Liver (tissue), 9 donors: ENCODE data around the gene FSCN2. TPM values are rescaled to one million over a fixed set of nuclear protein-coding genes. Genes with fewer than 3 reads are reported as not detected.

Source experiments
- DNase-seq: peaks from one replicate; pipeline ENCODE4 v3.0.0-alpha.2; 2017; ENCODE audit warnings: low spot score
- H3K27ac ChIP-seq, 2 donors: one replicate each; pipeline ENCODE4 v1.7.0; 2013; ENCODE audit warnings: inconsistent platforms in 2 of 2, low read length in 2 of 2, control low read depth in 1 of 2, low read depth in 1 of 2, mild to moderate bottlenecking in 1 of 2
- H3K27me3 ChIP-seq, 4 donors: one replicate each; pipeline versions ENCODE4 v1.6.1 to v1.7.0; 2013; ENCODE audit warnings: low read length in 3 of 4, inconsistent platforms in 1 of 4, mild to moderate bottlenecking in 1 of 4, moderate library complexity in 1 of 4; ENCODE audit not compliant: control insufficient read depth in 4 of 4, insufficient read depth in 4 of 4
- H3K36me3 ChIP-seq, 4 donors: one replicate each; pipeline versions ENCODE4 v1.6.1 to v1.7.0; 2013; ENCODE audit warnings: low read length in 3 of 4, mild to moderate bottlenecking in 3 of 4, low read depth in 1 of 4, moderate library complexity in 1 of 4; ENCODE audit not compliant: control insufficient read depth in 4 of 4, insufficient read depth in 3 of 4
- H3K4me1 ChIP-seq, 4 donors: one replicate each; pipeline versions ENCODE4 v1.6.1 to v1.7.0; 2013; ENCODE audit warnings: low read length in 3 of 4, mild to moderate bottlenecking in 3 of 4, moderate library complexity in 1 of 4; ENCODE audit not compliant: control insufficient read depth in 4 of 4, insufficient read depth in 4 of 4
- H3K4me3 ChIP-seq, 3 donors: one replicate each; pipeline versions ENCODE4 v1.6.1 to v1.7.0; 2013; ENCODE audit warnings: low read length in 3 of 3, control low read depth in 1 of 3, low read depth in 1 of 3, mild to moderate bottlenecking in 1 of 3
- H3K9ac ChIP-seq, 2 donors: one replicate each; pipeline ENCODE4 v1.7.0; 2013; ENCODE audit warnings: low read length in 2 of 2, mild to moderate bottlenecking in 2 of 2, moderate library complexity in 2 of 2, control low read depth in 1 of 2, low read depth in 1 of 2
- H3K9me3 ChIP-seq, 4 donors: one replicate each; pipeline versions ENCODE4 v1.6.1 to v1.7.0; 2013; ENCODE audit warnings: low read length in 3 of 4; ENCODE audit not compliant: control insufficient read depth in 4 of 4
- EGR1 ChIP-seq, 2 donors: IDR thresholded peaks; 2 replicates each; pipeline ENCODE4 v1.6.1; 2016 to 2018; ENCODE audit warnings: antibody characterized with exemption in 2 of 2, low read depth in 2 of 2
- FOXA1 ChIP-seq: IDR thresholded peaks from 2 replicates; pipeline ENCODE4 v1.6.1; 2016; ENCODE audit warnings: antibody characterized with exemption
- FOXA2 ChIP-seq: IDR thresholded peaks from 2 replicates; pipeline ENCODE4 v1.6.1; 2016; ENCODE audit warnings: antibody characterized with exemption
- GABPA ChIP-seq, 2 donors: IDR thresholded peaks in 1 of 2; conservative IDR thresholded peaks in 1 of 2; 2 replicates each; pipeline ENCODE4 v1.6.1; 2016; ENCODE audit warnings: antibody characterized with exemption in 2 of 2, mild to moderate bottlenecking in 1 of 2, moderate library complexity in 1 of 2
- HNF4A ChIP-seq, 2 donors: conservative IDR thresholded peaks; 2 replicates each; pipeline ENCODE4 v1.6.1; 2016; ENCODE audit warnings: antibody characterized with exemption in 2 of 2, mild to moderate bottlenecking in 2 of 2
- HNF4G ChIP-seq: IDR thresholded peaks from 2 replicates; pipeline ENCODE4 v1.6.1; 2016; ENCODE audit warnings: antibody characterized with exemption
- JUND ChIP-seq, 2 donors: IDR thresholded peaks; 2 replicates each; pipeline ENCODE4 v1.6.1; 2016; ENCODE audit warnings: antibody characterized with exemption in 2 of 2
- NR2F2 ChIP-seq: IDR thresholded peaks from 2 replicates; pipeline ENCODE4 v1.6.1; 2016; ENCODE audit warnings: antibody characterized with exemption
- RAD21 ChIP-seq, 2 donors: IDR thresholded peaks; 2 replicates each; pipeline ENCODE4 v1.6.1; 2016; ENCODE audit warnings: antibody characterized with exemption in 2 of 2, mild to moderate bottlenecking in 2 of 2
- RXRA ChIP-seq, 2 donors: IDR thresholded peaks; 2 replicates each; pipeline ENCODE4 v1.6.1; 2017 to 2018; ENCODE audit warnings: antibody characterized with exemption in 2 of 2, mild to moderate bottlenecking in 1 of 2
- SP1 ChIP-seq: IDR thresholded peaks from 2 replicates; pipeline ENCODE4 v1.6.1; 2018; ENCODE audit warnings: antibody characterized with exemption, mild to moderate bottlenecking
- TAF1 ChIP-seq: conservative IDR thresholded peaks from 2 replicates; pipeline ENCODE4 v1.6.1; 2016; ENCODE audit warnings: antibody characterized with exemption, mild to moderate bottlenecking
- YY1 ChIP-seq: IDR thresholded peaks from 2 replicates; pipeline ENCODE4 v1.6.1; 2016; ENCODE audit warnings: antibody characterized with exemption, mild to moderate bottlenecking
- WGBS: extraction: QIAGEN DNeasy Blood & Tissue Kit; methylation state at CpG from one replicate; pipeline ENCODE4 v1.1.7; 2013; 5-methylcytosine and 5-hydroxymethylcytosine counted together
- polyA plus RNA-seq, 2 donors: library from polyadenylated mRNA; stranded (reverse) in 1 of 2; unstranded in 1 of 2; fragments of 200-250 nt in 1 of 2; fragments of >200 nt in 1 of 2; fragmentation: Nextera tagmentation in 1 of 2; extraction: Ambion mirVana in 1 of 2; gene quantifications; one replicate each; pipeline versions ENCODE4 v1.2.1 to v1.2.3, GENCODE V29; 2013 to 2015
- total RNA-seq, 2 donors: library from RNA; depleted of rRNA; stranded (reverse); fragments of >200 nt; gene quantifications; one replicate each; pipeline ENCODE4 v1.2.3, GENCODE V29; 2014
- TF ChIP-seq, protein P1 (sequence below): IDR thresholded peaks from 2 replicates; pipeline ENCODE4 v1.6.1; 2016; ENCODE audit warnings: antibody characterized with exemption, mild to moderate bottlenecking
- TF ChIP-seq, protein P2 (sequence below): IDR thresholded peaks from 2 replicates; pipeline ENCODE4 v1.6.1; 2016; ENCODE audit warnings: antibody characterized with exemption
- TF ChIP-seq, protein P3 (sequence below): fragments of 150-350 bp; IDR thresholded peaks from 2 replicates; pipeline ENCODE4 v1.5.1; 2017; ENCODE audit warnings: improper control_type of control experiment, low read depth, low read length; ENCODE audit not compliant: missing input control
- TF ChIP-seq, protein P4 (sequence below): IDR thresholded peaks from 2 replicates; pipeline ENCODE4 v1.6.1; 2016; ENCODE audit warnings: antibody characterized with exemption
- TF ChIP-seq, protein P5 (sequence below): IDR thresholded peaks from 2 replicates; pipeline ENCODE4 v1.6.1; 2016; ENCODE audit warnings: antibody characterized with exemption
- donor health status: healthy.
- donor health status: healthy.
- donor health status: healthy.
- donor health status: healthy.
- donor health status: healthy.

Gene FSCN2
- total and polyA plus RNA-seq, 4 donors: 0.09 to 0.42 TPM; not detected in 2

DNA sequence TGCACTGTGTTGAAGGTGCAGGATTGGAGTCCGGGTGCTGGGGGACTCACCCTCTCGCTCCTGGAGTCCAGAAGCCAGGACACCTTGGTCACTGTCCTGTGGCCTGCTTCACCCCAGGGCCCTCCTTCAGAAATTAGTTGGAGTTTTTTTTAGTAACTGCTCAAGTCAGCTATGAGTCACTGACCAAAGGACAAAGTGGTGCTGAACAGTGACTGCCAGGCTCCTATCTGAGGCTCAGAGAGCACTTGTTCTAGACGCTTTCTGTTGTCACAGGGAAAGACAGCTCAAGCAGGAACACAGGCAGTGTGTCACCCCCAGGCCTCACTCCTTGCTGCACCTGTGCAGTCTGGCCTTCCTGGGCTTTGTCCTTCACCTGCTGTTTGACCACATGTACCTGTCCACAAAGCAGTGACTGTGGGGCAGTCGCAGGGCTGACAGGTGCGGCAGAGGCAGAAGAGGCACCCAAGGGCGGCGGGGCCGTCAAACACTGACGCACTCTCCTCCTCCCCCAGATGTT, 28.1 kb downstream of the FSCN2 start:
- TF ChIP-seq HNF4A (conservative IDR thresholded peaks at IDR 0.05): no peak
- TF ChIP-seq, protein P1, sequence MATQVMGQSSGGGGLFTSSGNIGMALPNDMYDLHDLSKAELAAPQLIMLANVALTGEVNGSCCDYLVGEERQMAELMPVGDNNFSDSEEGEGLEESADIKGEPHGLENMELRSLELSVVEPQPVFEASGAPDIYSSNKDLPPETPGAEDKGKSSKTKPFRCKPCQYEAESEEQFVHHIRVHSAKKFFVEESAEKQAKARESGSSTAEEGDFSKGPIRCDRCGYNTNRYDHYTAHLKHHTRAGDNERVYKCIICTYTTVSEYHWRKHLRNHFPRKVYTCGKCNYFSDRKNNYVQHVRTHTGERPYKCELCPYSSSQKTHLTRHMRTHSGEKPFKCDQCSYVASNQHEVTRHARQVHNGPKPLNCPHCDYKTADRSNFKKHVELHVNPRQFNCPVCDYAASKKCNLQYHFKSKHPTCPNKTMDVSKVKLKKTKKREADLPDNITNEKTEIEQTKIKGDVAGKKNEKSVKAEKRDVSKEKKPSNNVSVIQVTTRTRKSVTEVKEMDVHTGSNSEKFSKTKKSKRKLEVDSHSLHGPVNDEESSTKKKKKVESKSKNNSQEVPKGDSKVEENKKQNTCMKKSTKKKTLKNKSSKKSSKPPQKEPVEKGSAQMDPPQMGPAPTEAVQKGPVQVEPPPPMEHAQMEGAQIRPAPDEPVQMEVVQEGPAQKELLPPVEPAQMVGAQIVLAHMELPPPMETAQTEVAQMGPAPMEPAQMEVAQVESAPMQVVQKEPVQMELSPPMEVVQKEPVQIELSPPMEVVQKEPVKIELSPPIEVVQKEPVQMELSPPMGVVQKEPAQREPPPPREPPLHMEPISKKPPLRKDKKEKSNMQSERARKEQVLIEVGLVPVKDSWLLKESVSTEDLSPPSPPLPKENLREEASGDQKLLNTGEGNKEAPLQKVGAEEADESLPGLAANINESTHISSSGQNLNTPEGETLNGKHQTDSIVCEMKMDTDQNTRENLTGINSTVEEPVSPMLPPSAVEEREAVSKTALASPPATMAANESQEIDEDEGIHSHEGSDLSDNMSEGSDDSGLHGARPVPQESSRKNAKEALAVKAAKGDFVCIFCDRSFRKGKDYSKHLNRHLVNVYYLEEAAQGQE: no peak
- TF ChIP-seq, protein P2, sequence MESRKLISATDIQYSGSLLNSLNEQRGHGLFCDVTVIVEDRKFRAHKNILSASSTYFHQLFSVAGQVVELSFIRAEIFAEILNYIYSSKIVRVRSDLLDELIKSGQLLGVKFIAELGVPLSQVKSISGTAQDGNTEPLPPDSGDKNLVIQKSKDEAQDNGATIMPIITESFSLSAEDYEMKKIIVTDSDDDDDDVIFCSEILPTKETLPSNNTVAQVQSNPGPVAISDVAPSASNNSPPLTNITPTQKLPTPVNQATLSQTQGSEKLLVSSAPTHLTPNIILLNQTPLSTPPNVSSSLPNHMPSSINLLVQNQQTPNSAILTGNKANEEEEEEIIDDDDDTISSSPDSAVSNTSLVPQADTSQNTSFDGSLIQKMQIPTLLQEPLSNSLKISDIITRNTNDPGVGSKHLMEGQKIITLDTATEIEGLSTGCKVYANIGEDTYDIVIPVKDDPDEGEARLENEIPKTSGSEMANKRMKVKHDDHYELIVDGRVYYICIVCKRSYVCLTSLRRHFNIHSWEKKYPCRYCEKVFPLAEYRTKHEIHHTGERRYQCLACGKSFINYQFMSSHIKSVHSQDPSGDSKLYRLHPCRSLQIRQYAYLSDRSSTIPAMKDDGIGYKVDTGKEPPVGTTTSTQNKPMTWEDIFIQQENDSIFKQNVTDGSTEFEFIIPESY: no peak
- TF ChIP-seq, protein P3, sequence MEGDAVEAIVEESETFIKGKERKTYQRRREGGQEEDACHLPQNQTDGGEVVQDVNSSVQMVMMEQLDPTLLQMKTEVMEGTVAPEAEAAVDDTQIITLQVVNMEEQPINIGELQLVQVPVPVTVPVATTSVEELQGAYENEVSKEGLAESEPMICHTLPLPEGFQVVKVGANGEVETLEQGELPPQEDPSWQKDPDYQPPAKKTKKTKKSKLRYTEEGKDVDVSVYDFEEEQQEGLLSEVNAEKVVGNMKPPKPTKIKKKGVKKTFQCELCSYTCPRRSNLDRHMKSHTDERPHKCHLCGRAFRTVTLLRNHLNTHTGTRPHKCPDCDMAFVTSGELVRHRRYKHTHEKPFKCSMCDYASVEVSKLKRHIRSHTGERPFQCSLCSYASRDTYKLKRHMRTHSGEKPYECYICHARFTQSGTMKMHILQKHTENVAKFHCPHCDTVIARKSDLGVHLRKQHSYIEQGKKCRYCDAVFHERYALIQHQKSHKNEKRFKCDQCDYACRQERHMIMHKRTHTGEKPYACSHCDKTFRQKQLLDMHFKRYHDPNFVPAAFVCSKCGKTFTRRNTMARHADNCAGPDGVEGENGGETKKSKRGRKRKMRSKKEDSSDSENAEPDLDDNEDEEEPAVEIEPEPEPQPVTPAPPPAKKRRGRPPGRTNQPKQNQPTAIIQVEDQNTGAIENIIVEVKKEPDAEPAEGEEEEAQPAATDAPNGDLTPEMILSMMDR: no peak
- TF ChIP-seq, protein P4, sequence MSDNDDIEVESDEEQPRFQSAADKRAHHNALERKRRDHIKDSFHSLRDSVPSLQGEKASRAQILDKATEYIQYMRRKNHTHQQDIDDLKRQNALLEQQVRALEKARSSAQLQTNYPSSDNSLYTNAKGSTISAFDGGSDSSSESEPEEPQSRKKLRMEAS: no peak
- TF ChIP-seq EGR1 (IDR thresholded peaks at IDR 0.05; ENCODE audit: low read depth in 2 of 2): no peak
- TF ChIP-seq YY1: no peak
- no peak for TF ChIP-seq RAD21 (IDR thresholded peaks at IDR 0.05)
- TF ChIP-seq, protein P5, sequence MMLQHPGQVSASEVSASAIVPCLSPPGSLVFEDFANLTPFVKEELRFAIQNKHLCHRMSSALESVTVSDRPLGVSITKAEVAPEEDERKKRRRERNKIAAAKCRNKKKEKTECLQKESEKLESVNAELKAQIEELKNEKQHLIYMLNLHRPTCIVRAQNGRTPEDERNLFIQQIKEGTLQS: no peak
- TF ChIP-seq HNF4G: no peak
- TF ChIP-seq TAF1: no peak
- TF ChIP-seq RXRA (IDR thresholded peaks at IDR 0.05): no peak
- TF ChIP-seq NR2F2: no peak
- no peak for TF ChIP-seq FOXA1
- TF ChIP-seq FOXA2: no peak
- no peak for TF ChIP-seq SP1
- TF ChIP-seq JUND (IDR thresholded peaks at IDR 0.05): no peak
- TF ChIP-seq GABPA (IDR thresholded peaks at IDR 0.05 in 1 of 2, conservative IDR thresholded peaks at IDR 0.05 in 1 of 2): no peak
- WGBS: 89% methylated on average over 9 of the region's 9 CpGs
- no peak overlapping the region for H3K9ac ChIP-seq
- H3K4me3 ChIP-seq: no peak overlapping the region
- no peak overlapping the region for H3K27ac ChIP-seq
- H3K36me3 ChIP-seq: peaks cover 12 to 38% (median 16%) of the 10 kb centered on the region in 4 donors
- no peaks in the 10 kb centered on the region for H3K27me3 ChIP-seq
- DNase-seq: no peak
- no peaks in the 10 kb centered on the region for H3K9me3 ChIP-seq
- peaks cover 5 to 21% (median 17%) of the 10 kb centered on the region in 4 donors for H3K4me1 ChIP-seq
